ENCODE results near the gene TTC7B.

- TF ChIP-seq, protein P1, sequence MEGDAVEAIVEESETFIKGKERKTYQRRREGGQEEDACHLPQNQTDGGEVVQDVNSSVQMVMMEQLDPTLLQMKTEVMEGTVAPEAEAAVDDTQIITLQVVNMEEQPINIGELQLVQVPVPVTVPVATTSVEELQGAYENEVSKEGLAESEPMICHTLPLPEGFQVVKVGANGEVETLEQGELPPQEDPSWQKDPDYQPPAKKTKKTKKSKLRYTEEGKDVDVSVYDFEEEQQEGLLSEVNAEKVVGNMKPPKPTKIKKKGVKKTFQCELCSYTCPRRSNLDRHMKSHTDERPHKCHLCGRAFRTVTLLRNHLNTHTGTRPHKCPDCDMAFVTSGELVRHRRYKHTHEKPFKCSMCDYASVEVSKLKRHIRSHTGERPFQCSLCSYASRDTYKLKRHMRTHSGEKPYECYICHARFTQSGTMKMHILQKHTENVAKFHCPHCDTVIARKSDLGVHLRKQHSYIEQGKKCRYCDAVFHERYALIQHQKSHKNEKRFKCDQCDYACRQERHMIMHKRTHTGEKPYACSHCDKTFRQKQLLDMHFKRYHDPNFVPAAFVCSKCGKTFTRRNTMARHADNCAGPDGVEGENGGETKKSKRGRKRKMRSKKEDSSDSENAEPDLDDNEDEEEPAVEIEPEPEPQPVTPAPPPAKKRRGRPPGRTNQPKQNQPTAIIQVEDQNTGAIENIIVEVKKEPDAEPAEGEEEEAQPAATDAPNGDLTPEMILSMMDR (IDR thresholded peaks at IDR 0.05) = no peak
- TF ChIP-seq POLR2A (IDR thresholded peaks at IDR 0.05) = no peak
These were observed 218.3 kb downstream of the TTC7B start for GRCh38 chr14:90597961-90598360.

All from adrenal gland (tissue), 5 donors.